ENCODE measurements around the gene NRAS. TPM values are rescaled to one million over a fixed set of nuclear protein-coding genes. Genes with fewer than 3 reads are reported as not detected.

NRAS gene
- total RNA-seq, 1 experiment from 2014 or later: 53.5 TPM

GRCh38 chr1:114702737-114703136 is 13.8 kb downstream of the NRAS start:
- Mint-ChIP-seq H3K27ac (no peak overlapping the region), H3K27me3 (ENCODE audit: low read depth) (no peaks in the 10 kb centered on the region), H3K36me3 (peaks cover 12% of the 10 kb centered on the region), H3K9me3 (no peaks in the 10 kb centered on the region), H3K4me3 (no peak overlapping the region), H3K4me1 (no peaks in the 10 kb centered on the region)
- ATAC-seq: no peak
- POLR2A ChIA-PET: no interaction called here
- TF ChIP-seq MAX (CRISPR knock-in tag; IDR thresholded peaks at IDR 0.05) (no peak), ZBTB21 (CRISPR knock-in tag; IDR thresholded peaks at IDR 0.05; ENCODE audit: borderline replicate concordance) (no peak), ZNF396 (CRISPR knock-in tag; IDR thresholded peaks at IDR 0.05; ENCODE audit: borderline replicate concordance) (no peak), ZNF671 (CRISPR knock-in tag; IDR thresholded peaks at IDR 0.05) (no peak), ESRRA (CRISPR knock-in tag; IDR thresholded peaks at IDR 0.05; ENCODE audit: borderline replicate concordance) (no peak), FOXP4 (CRISPR knock-in tag; IDR thresholded peaks at IDR 0.05) (no peak), TP53 (CRISPR knock-in tag; IDR thresholded peaks at IDR 0.05) (no peak), E2F4 (CRISPR knock-in tag; IDR thresholded peaks at IDR 0.05; ENCODE audit: borderline replicate concordance, low read depth) (no peak), KAT7 (CRISPR knock-in tag; IDR thresholded peaks at IDR 0.05; ENCODE audit: borderline replicate concordance) (no peak), ZNF138 (CRISPR knock-in tag; conservative IDR thresholded peaks at IDR 0.05) (no peak), NR3C1 (CRISPR knock-in tag; conservative IDR thresholded peaks at IDR 0.05; ENCODE audit: low read depth) (no peak), ZNF232 (CRISPR knock-in tag; IDR thresholded peaks at IDR 0.05) (no peak), GTF2I (CRISPR knock-in tag; conservative IDR thresholded peaks at IDR 0.05) (no peak), E2F1 (CRISPR knock-in tag; IDR thresholded peaks at IDR 0.05) (no peak), JAZF1 (CRISPR knock-in tag; IDR thresholded peaks at IDR 0.05) (no peak), STAT6 (CRISPR knock-in tag; conservative IDR thresholded peaks at IDR 0.05; ENCODE audit: low read depth) (no peak), ZNF512 (CRISPR knock-in tag; IDR thresholded peaks at IDR 0.05; ENCODE audit: borderline replicate concordance) (no peak), ZBTB43 (CRISPR knock-in tag; IDR thresholded peaks at IDR 0.05) (no peak)
- DNase-seq (ENCODE audit: low spot score): no peak
- CTCF ChIA-PET: interaction anchor here (0.5 to 1.2 kb wide), 2 partner anchors 34 to 771 kb away, joined by 3 to 5 read pairs; partner anchors contain the start of gene DENND2C
